Esophagus squamous epithelium (tissue), 4 donors: Measurements from ENCODE around the gene DNAJA4.

Source experiments
- CTCF ChIP-seq, 6 experiments: fragments of 450-650 bp in 4 of 6; fragments of 200-600 bp in 2 of 6; sonication (generic) in 2 of 6; IDR thresholded peaks; one replicate each; pipeline ENCODE4 v1.5.1; 2016 to 2019; ENCODE audit warnings: antibody characterized with exemption in 6 of 6, mild to moderate bottlenecking in 4 of 6, moderate library complexity in 4 of 6
- POLR2A ChIP-seq, 4 donors: fragments of 450-650 bp; IDR thresholded peaks; one replicate each; pipeline ENCODE4 v1.6.1; 2017; ENCODE audit warnings: antibody characterized with exemption in 4 of 4, mild to moderate bottlenecking in 4 of 4, moderate library complexity in 3 of 4

GRCh38 chr15:78224023-78224411 lies 40.3 kb upstream of the DNAJA4 start:
- TF ChIP-seq CTCF (IDR thresholded peaks at IDR 0.05) (no peak), POLR2A (IDR thresholded peaks at IDR 0.05) (no peak)
